GM10266 (cell line): Measurements from ENCODE around the gene MCCC1.

ENCODE experiments used
- DNase-seq: peaks from one replicate; pipeline ENCODE4 v3.0.0; 2012; ENCODE audit errors: extremely low spot score
- TF ChIP-seq, protein P1 (sequence below): IDR thresholded peaks from 2 replicates; pipeline ENCODE4 v1.5.1; 2012; ENCODE audit warnings: mild to moderate bottlenecking, low read depth; ENCODE audit not compliant: control insufficient read depth, insufficient read depth; ENCODE audit errors: missing control alignments

The MCCC1 gene

GRCh38 chr3:182980204-182981037, 118.9 kb downstream of the MCCC1 start, which contains the start of gene DCUN1D1:
DCUN1D1 (minus strand) TSS chr3:182980538; CDS start chr3:182980489, 49 bp downstream.
- DNase-seq, result peak; percentile 99
- TF ChIP-seq, protein P1, sequence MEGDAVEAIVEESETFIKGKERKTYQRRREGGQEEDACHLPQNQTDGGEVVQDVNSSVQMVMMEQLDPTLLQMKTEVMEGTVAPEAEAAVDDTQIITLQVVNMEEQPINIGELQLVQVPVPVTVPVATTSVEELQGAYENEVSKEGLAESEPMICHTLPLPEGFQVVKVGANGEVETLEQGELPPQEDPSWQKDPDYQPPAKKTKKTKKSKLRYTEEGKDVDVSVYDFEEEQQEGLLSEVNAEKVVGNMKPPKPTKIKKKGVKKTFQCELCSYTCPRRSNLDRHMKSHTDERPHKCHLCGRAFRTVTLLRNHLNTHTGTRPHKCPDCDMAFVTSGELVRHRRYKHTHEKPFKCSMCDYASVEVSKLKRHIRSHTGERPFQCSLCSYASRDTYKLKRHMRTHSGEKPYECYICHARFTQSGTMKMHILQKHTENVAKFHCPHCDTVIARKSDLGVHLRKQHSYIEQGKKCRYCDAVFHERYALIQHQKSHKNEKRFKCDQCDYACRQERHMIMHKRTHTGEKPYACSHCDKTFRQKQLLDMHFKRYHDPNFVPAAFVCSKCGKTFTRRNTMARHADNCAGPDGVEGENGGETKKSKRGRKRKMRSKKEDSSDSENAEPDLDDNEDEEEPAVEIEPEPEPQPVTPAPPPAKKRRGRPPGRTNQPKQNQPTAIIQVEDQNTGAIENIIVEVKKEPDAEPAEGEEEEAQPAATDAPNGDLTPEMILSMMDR, result no peak

DNA sequence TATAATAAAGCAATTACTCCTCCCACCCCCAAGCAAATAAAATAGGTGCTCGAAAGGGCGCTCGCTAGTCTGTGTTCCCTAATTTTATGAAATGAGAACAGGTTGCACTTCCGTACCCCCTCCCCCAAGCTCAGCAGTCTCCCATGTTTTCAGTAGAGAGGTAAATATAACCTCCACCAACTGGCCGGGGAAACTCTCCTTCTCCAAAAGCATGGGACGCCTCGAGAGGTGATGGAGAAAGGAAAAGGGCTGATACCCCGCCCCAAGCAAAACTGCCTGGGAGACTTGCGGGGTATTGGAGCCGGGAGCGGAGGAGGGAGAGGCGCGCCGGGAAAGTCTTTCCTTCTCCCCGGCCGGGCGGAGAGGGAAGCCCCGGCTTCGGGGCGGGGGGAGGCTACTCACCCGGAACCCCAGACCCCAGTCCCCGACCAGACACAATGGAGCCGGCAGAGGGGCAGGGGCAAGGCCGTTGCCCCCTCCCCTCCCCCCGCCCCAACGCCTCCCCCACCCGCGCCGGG, 119.6 kb downstream of the MCCC1 start:
- TF ChIP-seq, protein P1, result no peak
- peak; percentile 58 for DNase-seq

DNA sequence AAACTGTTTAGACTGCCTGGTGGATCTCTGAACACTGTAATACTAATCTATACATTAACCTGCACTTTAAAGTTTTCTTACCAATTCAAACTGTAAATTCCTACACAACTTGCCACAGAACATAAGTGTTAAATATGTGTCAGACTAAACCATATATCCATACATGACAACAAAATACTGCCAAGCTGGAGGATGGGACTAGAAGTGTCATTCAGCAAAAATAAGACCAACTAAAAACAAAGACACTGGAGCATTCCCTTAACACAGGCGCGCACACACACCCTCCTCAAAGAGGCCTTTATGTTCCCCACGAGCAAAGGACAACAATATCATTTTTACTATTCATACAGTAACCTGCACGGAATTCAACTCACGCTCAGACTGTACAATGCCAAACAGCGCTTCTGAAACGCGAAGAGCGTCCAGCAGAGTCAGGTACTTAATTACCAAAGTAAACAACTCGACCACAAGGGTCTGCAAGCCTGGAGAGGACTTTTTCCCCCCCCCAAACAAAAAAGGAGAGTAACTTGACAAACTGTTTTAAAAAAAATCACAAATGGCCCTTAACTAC, 120.1 kb downstream of the MCCC1 start:
- DNase-seq, result no peak
- TF ChIP-seq, protein P1, result no peak

DNA sequence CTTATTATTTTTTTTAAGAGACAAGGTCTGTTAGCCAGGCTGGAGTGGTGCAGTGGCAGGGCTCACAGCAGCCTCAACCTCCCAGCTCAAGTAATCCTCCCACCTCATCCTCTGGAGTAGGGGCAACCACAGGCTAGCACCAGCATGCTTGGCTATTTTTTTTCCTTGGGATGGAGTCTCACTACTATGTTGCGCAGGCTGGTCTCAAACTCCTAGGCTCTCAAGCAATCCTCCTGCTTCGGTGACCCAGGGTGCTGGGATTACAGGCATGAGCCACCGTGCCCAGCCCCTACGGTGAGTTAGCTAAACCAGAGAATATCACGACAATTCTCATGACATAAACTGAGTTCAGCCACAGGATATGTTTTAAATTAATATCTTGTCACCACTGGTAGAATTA, 120.9 kb downstream of the MCCC1 start:
- DNase-seq, result no peak
- TF ChIP-seq, protein P1, result no peak

GRCh38 chr3:182973047-182973446, 126.2 kb downstream of the MCCC1 start:
- TF ChIP-seq, protein P1, result no peak
- no peak for DNase-seq

- no peak for DNase-seq
- TF ChIP-seq, protein P1, result no peak
Observed at GRCh38 chr3:182972387-182972786, 126.9 kb downstream of the MCCC1 start.

GRCh38 chr3:182971637-182972036, 127.7 kb downstream of the MCCC1 start:
- DNase-seq, result no peak
- TF ChIP-seq, protein P1, result no peak
